Right renal pelvis (tissue), 4 donors: ENCODE results near the gene TEX29. TPM values are rescaled to one million over a fixed set of nuclear protein-coding genes. Genes with fewer than 3 reads are reported as not detected.

ENCODE experiments used
- DNase-seq, 4 donors: peaks; one replicate each; pipeline ENCODE4 v3.0.0-alpha.2; 2013; ENCODE audit warnings: low read depth in 4 of 4, low spot score in 3 of 4, missing footprints in 1 of 4
- polyA plus RNA-seq, 4 donors: library from polyadenylated mRNA; unstranded; fragments of 120-200 nt; gene quantifications; one replicate each; pipeline ENCODE4 v1.2.1, GENCODE V29; 2013; ENCODE audit not compliant: insufficient read length in 4 of 4

TEX29 gene
- polyA plus RNA-seq, 4 donors: 0.35 to 0.59 (median 0.42) TPM

DNA sequence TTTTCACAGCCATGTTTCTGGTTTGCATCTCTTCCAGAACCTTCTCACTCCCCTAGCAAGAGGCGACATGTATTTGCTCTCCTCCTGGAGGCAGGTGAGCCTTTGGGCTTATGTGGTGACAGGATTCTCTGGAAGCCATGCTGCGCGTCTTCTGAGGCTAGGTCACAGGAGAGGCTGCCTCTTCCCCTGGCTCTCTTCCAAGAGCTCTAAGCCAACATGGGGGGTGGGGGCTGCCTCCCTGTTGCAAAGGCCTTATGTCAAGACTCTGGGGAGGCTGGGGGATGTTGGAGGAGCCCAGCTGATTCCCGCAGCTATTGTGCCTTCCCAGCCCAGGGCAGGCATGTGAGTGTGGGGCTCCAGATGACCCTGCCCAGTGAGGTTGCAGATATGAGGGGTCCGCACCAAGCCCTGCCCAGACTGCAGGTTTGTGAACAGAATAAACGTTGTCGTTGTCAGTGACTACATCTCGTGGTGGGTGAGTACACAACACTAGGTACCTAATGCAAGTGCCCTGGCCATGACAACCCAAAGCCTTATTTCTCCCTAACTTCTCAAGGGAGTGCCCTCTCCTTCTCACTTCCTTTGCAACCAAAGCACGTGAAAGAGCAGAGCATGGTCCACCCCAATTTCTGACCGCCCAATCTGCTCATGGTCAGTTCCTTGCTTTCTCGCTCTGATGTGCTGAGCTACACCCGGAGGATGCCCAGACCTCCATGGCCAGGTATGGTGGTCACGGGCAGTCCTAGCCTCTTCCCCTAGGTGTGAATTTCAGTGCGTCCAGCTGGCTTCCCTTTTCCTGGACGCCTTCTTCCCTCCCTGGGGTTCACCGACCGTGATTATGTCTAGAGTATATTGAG, 44.9 kb downstream of the TEX29 start:
- no peak for DNase-seq

DNA sequence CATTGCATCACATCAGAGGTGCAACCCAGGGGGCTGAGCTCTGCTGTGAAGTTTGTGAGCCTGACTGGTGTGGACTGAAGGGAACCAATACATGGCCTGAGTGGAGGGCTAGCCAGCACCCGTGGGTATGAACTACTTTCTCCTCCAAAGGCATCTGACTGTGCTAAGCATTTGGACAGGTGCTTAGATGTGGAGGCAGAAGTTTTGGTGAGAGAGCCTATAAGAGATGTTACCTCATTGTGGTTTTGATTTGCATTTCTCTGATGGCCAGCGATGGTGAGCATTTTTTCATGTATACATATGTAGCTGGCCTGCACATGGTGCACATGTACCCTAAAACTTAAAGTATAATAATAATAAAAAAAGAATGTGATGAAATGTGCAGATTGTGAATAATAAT, 46.9 kb downstream of the TEX29 start:
- DNase-seq: no peak

DNA sequence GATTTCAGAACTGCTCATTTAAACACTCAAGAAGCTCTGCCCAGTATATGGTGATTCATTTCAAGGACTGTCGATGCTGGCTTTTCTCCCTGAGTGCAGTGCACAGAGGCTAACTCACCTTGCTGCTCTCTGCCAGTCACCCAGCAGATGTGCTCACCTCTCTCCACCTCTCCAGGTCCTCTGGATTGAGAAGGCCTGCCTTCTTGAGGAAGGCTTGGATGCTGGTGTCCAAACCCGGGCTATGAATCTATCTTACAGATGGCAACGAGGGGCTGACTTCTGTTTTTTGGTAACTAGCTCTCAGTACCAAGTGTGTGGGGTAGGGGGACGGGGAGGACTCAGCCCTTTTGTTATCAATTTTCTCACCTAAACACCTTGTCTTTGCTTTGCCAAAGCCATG, 47.6 kb downstream of the TEX29 start:
- DNase-seq: no peak

DNA sequence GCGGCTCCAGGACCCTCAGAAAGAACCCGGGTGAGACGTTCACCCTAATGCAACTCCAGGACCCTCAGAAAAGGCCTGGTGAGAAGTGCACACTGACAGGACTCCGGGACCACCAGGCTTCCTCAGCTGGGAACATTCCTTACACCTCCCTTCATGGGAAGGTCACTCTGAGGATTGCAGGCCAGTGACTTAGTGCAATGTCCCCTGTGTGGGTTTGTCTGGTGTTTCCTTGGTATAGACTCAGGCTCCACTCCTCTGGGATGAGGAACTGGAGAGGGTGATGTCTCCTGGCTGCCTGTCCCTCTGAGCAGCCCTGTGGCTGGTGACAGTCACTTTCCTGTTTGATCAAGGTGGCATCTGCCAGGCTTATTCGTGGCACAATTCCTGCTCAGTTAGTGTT, 49.7 kb downstream of the TEX29 start:
- DNase-seq: no peak

- DNase-seq: no peak
Observed at GRCh38 chr13:111370570-111371535, 50.4 kb downstream of the TEX29 start.

DNA sequence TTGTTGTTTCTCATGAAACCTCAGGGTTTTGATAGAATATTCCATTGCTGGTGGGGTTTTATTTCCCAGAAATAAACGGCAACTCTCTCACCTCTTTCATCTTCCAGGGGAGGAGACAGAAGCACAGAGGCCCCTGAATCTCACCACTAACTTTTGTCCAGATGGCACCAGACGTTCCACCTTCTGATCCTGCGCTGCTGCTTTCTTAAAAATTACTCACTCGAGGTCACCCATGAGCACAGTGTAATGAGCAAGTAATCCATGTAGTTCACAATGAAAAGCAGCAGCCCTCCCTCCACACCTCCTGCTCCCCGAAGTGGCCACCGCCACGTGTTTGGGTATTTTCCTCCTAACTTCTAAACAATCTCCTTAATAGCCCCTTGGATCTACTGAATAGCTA, 51.3 kb downstream of the TEX29 start:
- DNase-seq: no peak

GRCh38 chr13:111372651-111373425, 52.4 kb downstream of the TEX29 start:
- no peak for DNase-seq

DNA sequence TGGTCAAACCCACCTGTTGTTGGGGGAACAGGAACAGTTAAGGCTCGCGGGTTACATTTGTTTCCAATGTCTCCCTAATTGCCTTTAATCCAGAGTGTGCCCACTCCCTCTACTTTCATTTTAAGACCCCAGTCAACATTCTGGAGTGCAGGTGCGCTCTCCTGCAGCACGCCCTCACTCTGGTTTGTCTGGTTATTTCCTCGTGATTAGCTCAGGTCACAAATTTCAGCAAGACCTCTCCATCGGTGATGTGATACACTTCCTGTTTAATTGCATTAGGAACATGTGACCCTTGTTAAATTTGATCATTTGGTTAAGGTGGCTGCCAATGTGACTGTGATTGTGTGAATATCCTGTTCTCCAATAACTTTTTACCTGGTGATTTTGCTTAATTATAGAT, 53.0 kb downstream of the TEX29 start:
- DNase-seq: no peak

- no peak for DNase-seq
Observed at GRCh38 chr13:111380431-111380830, 60.0 kb downstream of the TEX29 start.

DNA sequence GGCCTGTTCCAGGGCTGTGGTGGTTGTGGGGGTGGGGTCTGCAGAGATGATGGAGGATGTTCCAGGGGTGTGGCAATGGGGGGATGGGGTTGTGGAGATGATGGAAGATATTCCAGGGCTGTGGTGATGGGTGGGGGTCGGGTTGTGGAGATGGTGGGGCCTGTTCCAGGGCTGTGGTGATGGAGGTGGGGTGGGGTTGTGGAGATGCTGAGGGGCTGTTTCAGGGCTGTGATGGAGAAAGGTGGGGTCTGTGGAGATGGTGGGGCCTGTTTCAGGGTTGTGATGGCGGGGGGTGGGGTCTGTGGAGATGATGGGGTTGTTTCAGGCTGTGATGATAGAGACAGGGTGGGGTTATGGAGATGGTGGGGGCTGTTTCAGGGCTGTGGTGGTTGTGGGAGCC, 62.0 kb downstream of the TEX29 start:
- no peak for DNase-seq

DNA sequence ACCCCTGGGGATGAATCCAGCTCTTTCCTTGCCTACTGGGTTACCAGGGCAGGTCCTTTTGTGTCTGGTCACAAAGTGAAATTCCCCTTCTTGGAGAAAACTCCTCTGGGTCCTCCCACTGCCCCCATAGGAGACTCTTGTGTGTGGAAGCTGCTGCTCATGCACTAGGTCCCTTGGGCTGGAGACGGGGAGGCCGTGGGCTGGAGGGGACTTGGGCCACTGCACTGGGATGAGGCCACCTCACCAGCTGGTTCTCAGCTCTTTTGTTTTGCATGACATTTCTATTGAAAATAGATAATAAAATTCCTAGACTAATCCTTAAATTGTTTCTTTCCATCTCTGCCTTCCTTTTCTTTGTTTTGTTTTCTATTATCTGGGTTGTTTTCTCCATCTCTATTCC, 62.4 kb downstream of the TEX29 start:
- no peak for DNase-seq

DNA sequence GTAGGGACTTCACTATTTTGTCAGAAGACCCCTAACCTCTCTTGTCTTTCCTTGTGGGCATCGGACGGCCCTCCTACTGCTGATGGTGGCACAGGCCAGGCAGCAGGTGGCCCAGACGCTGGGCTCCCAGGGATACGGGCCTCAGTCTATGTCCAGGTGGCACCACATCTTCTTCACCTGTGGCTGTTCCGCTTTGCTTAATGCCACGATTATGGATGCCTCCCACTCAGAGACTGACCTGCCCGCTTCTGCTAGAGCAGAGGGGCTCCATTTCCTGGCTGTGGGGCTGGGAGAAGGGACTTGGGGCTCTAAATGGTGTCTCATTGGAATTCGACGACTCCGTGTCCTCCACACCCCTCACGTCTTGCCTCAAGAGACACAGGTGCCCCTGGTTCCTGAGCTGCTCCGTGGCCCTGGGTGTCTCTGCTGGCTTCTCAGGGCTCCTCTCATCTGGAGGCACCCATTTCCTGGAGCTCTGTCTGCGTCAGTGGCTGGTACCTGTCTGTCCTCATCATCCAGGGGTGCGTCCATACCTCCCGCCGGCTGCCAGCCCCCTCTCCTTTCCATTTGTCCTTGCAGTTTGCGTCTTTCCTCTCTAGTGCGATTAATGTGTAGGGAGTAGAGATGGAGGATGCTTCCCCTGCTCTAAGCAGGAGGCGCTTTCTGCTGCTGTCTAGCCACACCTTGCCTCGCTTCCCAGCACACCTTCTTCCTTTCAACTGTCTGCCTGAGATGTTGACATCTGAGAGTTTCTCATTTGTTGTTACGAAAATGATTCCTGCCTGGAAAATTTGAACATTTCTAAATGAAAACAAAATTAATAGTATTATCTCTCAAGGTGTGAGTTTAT, 63.4 kb downstream of the TEX29 start:
- DNase-seq: no peak

- no peak for DNase-seq
Observed at GRCh38 chr13:111384441-111385182, 64.2 kb downstream of the TEX29 start.

GRCh38 chr13:111385183-111385857, 64.9 kb downstream of the TEX29 start:
- no peak for DNase-seq

GRCh38 chr13:111387026-111387871, 66.8 kb downstream of the TEX29 start:
- no peak for DNase-seq

DNA sequence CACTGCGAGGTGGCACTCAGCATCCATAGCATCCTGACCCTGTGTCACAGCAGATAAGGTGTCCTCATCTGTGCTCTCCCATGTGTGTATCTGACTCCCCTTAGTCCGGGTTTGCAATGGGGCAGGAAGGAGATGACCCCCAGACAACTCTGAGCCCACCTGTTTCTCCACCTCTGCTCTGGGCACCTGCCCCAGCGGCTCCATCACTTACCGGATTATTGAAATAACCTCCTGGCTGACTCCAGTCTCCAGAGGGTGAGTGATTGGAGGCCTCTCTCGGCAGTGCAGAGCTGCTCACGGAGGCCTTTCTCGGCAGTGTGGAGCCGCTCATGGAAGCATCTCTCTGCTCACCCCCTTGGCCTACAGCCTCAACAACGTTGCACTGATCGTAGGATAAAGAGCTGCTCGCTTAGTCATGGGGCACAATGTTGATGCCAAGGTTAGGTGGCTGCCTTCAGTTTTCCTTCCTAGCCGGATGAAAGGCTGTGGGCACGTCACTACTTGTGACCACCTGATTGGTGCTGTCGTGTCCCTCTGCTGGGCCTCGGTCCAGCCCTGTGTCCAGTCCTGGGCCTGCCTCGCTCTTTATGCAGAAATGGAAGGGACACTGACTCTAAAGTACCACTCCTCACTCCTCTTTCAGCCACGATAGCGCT, 67.6 kb downstream of the TEX29 start:
- DNase-seq: no peak

GRCh38 chr13:111388851-111389500, 68.5 kb downstream of the TEX29 start:
- no peak for DNase-seq
